MM.1S (cell line): ENCODE results near the gene RHBDD1.

Experiments used
- DNase-seq: peaks from one replicate; pipeline ENCODE4 v3.0.0-alpha.2; 2015
- H2AFZ ChIP-seq: fragments of 300-600 bp; sonication (generic); 2 replicates; pipeline ENCODE4 v1.6.0; 2016; ENCODE audit warnings: antibody characterized with exemption, low read length
- H3F3A ChIP-seq: fragments of 300-600 bp; sonication (generic); 2 replicates; pipeline ENCODE4 v1.6.1; 2016; ENCODE audit warnings: mild to moderate bottlenecking, antibody characterized with exemption, low read length, moderate library complexity, mixed read lengths; ENCODE audit not compliant: insufficient read depth
- H3K27ac ChIP-seq: fragments of 300-600 bp; sonication (generic); 2 replicates; pipeline ENCODE4 v1.5.1; 2016; ENCODE audit warnings: mild to moderate bottlenecking, low read length
- H3K27me3 ChIP-seq: fragments of 300-600 bp; sonication (generic); replicated peaks from 2 replicates; pipeline ENCODE4 v1.6.0; 2016; ENCODE audit warnings: low read length; ENCODE audit not compliant: insufficient read depth
- H3K36me3 ChIP-seq: fragments of 300-600 bp; sonication (generic); replicated peaks from 2 replicates; pipeline ENCODE4 v1.6.1; 2016; ENCODE audit warnings: mild to moderate bottlenecking, low read length, mixed read lengths; ENCODE audit not compliant: insufficient read depth
- H3K4me1 ChIP-seq: fragments of 300-600 bp; sonication (generic); 2 replicates; pipeline ENCODE4 v1.6.1; 2016; ENCODE audit warnings: low read length, mixed read lengths
- H3K4me2 ChIP-seq: fragments of 300-600 bp; sonication (generic); 2 replicates; pipeline ENCODE4 v1.6.0; 2016; ENCODE audit warnings: low read depth, low read length
- H3K4me3 ChIP-seq: fragments of 300-600 bp; sonication (generic); 2 replicates; pipeline ENCODE4 v1.5.1; 2016; ENCODE audit warnings: low read length, mixed read lengths
- H3K79me2 ChIP-seq: fragments of 300-600 bp; sonication (generic); 2 replicates; pipeline ENCODE4 v1.6.1; 2016; ENCODE audit warnings: mixed run types, low read length, mixed read lengths
- H3K9ac ChIP-seq: fragments of 300-600 bp; sonication (generic); 2 replicates; pipeline ENCODE4 v1.6.1; 2016; ENCODE audit warnings: low read length, mixed read lengths
- H3K9me2 ChIP-seq: fragments of 300-600 bp; sonication (generic); replicated peaks from 2 replicates; pipeline ENCODE4 v1.6.1; 2016; ENCODE audit warnings: mild to moderate bottlenecking, low read length, mixed read lengths; ENCODE audit not compliant: insufficient read depth
- H3K9me3 ChIP-seq: fragments of 300-600 bp; sonication (generic); replicated peaks from 2 replicates; pipeline ENCODE4 v1.6.1; 2016; ENCODE audit warnings: mild to moderate bottlenecking, low read length, mixed read lengths; ENCODE audit not compliant: insufficient read depth
- H4K20me1 ChIP-seq: fragments of 300-600 bp; sonication (generic); 2 replicates; pipeline ENCODE4 v1.6.1; 2016; ENCODE audit warnings: mild to moderate bottlenecking, low read length, moderate library complexity, mixed read lengths; ENCODE audit not compliant: insufficient read depth
- EZH2 ChIP-seq: fragments of 300-600 bp; sonication (generic); optimal IDR thresholded peaks from 2 replicates; pipeline ENCODE3; 2017; ENCODE audit warnings: low read depth, mild to moderate bottlenecking, antibody characterized with exemption, low read length, mixed read lengths
- EZH2phosphoT487 ChIP-seq: fragments of 300-600 bp; sonication (generic); IDR thresholded peaks from 2 replicates; pipeline ENCODE4 v1.6.1; 2018; ENCODE audit warnings: antibody characterized with exemption, low read length
- TF ChIP-seq, protein P1 (sequence below): fragments of 300-600 bp; sonication (generic); IDR thresholded peaks from 2 replicates; pipeline ENCODE4 v1.5.1; 2016; ENCODE audit warnings: antibody characterized with exemption, low read length, mixed read lengths

Gene RHBDD1

DNA sequence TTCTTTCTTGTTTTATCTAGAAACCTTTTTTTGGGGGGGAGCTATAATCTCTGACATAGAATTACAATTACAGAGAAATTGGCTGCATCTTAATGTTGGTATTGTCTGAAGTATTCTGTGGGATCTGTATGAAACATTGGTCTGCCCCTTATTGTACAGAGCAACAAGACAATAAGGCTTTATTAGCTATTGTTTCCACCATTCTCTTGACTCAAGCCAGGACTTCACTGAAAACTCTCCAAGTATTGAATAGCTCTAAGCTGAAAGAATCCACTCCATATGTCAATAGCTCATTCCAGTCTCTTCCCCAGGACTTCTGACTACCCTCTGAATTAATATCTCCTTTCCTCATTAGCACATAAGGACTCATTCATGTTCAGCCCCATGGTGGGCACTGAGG, 77.8 kb downstream of the RHBDD1 start:
- no peak for DNase-seq
- Histone ChIP-seq H3K9me3 (no peaks in the 10 kb centered on the region), H4K20me1 (no peaks in the 10 kb centered on the region), H3K9me2 (no peaks in the 10 kb centered on the region), H2AFZ (no peak overlapping the region), H3K27me3 (no peaks in the 10 kb centered on the region), H3K36me3 (no peaks in the 10 kb centered on the region), H3K4me1 (peaks cover 39% of the 10 kb centered on the region), H3K4me2 (no peak overlapping the region), H3K27ac (no peak overlapping the region), H3K79me2 (peaks cover 12% of the 10 kb centered on the region; the same call in 1 of the 2 replicates), H3K9ac (no peak overlapping the region), H3F3A (peaks cover 12% of the 10 kb centered on the region), H3K4me3 (no peak overlapping the region)
- no peak for TF ChIP-seq EZH2phosphoT487

DNA sequence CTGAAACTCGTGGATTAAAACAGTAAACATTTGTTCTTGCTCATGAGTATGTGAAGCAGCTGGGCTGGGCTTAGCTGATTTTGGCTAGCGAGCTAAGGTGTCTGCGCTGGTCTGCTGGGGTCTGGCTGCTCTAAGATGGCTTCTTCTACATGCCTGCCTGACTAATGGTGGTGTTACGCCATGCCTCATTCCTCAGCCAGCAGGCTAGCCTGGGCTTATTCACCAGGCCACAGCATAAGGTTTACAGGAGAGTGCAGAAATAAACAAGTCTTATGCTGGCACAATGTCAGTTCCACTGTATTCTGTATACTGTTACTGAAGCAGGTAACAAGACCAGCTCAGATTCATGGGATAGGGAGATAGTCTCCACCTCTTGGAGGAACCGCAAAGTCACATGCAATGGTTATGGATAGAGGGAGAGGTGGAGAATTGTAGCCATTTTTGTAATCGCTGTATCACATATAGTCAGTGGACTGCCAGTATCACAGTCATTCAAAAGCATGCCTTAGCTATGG, 80.0 kb downstream of the RHBDD1 start:
- no peak for DNase-seq
- Histone ChIP-seq H3K9me3 (no peaks in the 10 kb centered on the region), H3K4me2 (peak overlapping the region; percentile 56), H3K9me2 (no peaks in the 10 kb centered on the region), H3K4me1 (peaks cover 27% of the 10 kb centered on the region), H4K20me1 (no peaks in the 10 kb centered on the region), H3K36me3 (no peaks in the 10 kb centered on the region), H3K79me2 (0 out of 2 replicates have a peak, but pooled peaks cover 19% of the 10 kb centered on the region), H3K27me3 (no peaks in the 10 kb centered on the region), H3F3A (peaks cover 7% of the 10 kb centered on the region), H2AFZ (no peak overlapping the region), H3K9ac (peak overlapping the region; percentile 28; the same call in 1 of the 2 replicates), H3K4me3 (peak overlapping the region; percentile 11; the same call in 1 of the 2 replicates), H3K27ac (peak overlapping the region; percentile 87)
- TF ChIP-seq EZH2phosphoT487 = no peak
- TF ChIP-seq, protein P1, sequence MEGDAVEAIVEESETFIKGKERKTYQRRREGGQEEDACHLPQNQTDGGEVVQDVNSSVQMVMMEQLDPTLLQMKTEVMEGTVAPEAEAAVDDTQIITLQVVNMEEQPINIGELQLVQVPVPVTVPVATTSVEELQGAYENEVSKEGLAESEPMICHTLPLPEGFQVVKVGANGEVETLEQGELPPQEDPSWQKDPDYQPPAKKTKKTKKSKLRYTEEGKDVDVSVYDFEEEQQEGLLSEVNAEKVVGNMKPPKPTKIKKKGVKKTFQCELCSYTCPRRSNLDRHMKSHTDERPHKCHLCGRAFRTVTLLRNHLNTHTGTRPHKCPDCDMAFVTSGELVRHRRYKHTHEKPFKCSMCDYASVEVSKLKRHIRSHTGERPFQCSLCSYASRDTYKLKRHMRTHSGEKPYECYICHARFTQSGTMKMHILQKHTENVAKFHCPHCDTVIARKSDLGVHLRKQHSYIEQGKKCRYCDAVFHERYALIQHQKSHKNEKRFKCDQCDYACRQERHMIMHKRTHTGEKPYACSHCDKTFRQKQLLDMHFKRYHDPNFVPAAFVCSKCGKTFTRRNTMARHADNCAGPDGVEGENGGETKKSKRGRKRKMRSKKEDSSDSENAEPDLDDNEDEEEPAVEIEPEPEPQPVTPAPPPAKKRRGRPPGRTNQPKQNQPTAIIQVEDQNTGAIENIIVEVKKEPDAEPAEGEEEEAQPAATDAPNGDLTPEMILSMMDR = no peak
- TF ChIP-seq EZH2 = no peak

DNA sequence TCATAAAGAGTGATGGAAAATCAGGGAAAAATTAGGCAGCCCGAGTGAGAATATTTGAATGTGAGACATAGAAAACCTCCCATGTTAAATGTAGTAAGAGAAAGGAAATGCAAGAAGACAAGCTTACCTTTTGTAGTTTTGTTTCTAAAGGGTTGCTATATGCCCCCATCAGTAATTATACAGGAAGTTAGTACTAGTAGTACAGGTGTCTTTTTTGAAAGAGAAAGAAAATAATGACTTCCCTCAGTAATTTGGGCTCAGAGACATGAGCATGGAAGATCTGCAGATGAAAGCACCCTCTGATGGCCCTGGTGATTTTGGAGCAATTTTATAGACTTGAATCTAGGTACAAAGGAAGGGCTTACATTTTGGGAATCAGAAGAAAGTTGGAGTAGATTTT, 80.8 kb downstream of the RHBDD1 start:
- H3F3A ChIP-seq = peaks cover 7% of the 10 kb centered on the region
- TF ChIP-seq EZH2phosphoT487 = no peak
- TF ChIP-seq, protein P1 = no peak
- no peak for TF ChIP-seq EZH2
- peak; percentile 82 for DNase-seq
- H4K20me1 ChIP-seq = no peaks in the 10 kb centered on the region
- H3K27me3 ChIP-seq = no peaks in the 10 kb centered on the region
- H3K36me3 ChIP-seq = no peaks in the 10 kb centered on the region
- peaks cover 21% of the 10 kb centered on the region for H3K4me1 ChIP-seq
- H3K9ac ChIP-seq = peak overlapping the region; percentile 28; the same call in 1 of the 2 replicates
- H3K79me2 ChIP-seq = 0 out of 2 replicates have a peak, but pooled peaks cover 17% of the 10 kb centered on the region
- H3K9me3 ChIP-seq = no peaks in the 10 kb centered on the region; the same call in 1 of the 2 replicates
- H2AFZ ChIP-seq = peak overlapping the region; percentile 34; the same call in 1 of the 2 replicates
- peak overlapping the region; percentile 56 for H3K4me2 ChIP-seq
- peak overlapping the region; percentile 87 for H3K27ac ChIP-seq
- no peaks in the 10 kb centered on the region for H3K9me2 ChIP-seq
- peak overlapping the region; percentile 11; the same call in 1 of the 2 replicates for H3K4me3 ChIP-seq

DNA sequence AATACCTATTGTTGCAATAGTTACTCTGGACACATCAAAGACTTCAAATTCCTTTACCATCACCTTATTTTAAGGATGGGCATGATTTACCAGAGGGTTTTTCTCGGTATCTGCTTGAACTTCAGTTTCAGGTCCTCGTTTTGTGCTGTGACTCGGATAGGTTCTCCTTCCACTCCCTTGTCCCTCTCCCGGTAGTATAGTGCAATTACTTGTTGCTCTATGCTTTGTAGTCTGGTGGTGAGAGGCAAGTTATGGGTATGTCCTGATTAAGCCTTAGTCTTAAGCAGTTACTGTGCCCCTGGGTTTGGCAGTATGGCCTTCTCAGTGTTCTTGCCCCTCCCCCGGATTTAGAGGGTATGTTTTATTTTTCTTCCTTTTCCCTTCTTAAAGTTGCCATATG, 96.6 kb downstream of the RHBDD1 start:
- Histone ChIP-seq H3K27me3 (no peaks in the 10 kb centered on the region), H3K9ac (no peak overlapping the region), H3K4me1 (no peaks in the 10 kb centered on the region), H3F3A (no peaks in the 10 kb centered on the region), H4K20me1 (no peaks in the 10 kb centered on the region), H2AFZ (no peak overlapping the region), H3K79me2 (no peaks in the 10 kb centered on the region; the same call in 1 of the 2 replicates), H3K4me3 (no peak overlapping the region), H3K9me3 (no peaks in the 10 kb centered on the region), H3K36me3 (no peaks in the 10 kb centered on the region), H3K27ac (no peak overlapping the region), H3K9me2 (no peaks in the 10 kb centered on the region), H3K4me2 (no peak overlapping the region)
- peak; percentile 17 for DNase-seq
- TF ChIP-seq, protein P1 = peak; percentile 39
- TF ChIP-seq EZH2phosphoT487 (no peak), EZH2 (no peak)
